SU-DHL-6 (cell line): Measurements from ENCODE around the gene SOX6.

ENCODE experiments used
- EZH2phosphoT487 ChIP-seq: fragments of 200-600 bp; sonication (generic), shearing (Covaris generic); conservative IDR thresholded peaks from 2 replicates; pipeline ENCODE4 v1.6.1; 2018; ENCODE audit warnings: mild to moderate bottlenecking, antibody characterized with exemption, low read length, moderate library complexity, mixed read lengths
- TF ChIP-seq, protein P1 (sequence below): fragments of 200-600 bp; sonication (generic); IDR thresholded peaks from one replicate; pipeline ENCODE4 v1.5.1; 2017; ENCODE audit warnings: antibody characterized with exemption, mild to moderate bottlenecking, low read length, moderate library complexity; ENCODE audit not compliant: insufficient read depth, poor library complexity, severe bottlenecking

DNA sequence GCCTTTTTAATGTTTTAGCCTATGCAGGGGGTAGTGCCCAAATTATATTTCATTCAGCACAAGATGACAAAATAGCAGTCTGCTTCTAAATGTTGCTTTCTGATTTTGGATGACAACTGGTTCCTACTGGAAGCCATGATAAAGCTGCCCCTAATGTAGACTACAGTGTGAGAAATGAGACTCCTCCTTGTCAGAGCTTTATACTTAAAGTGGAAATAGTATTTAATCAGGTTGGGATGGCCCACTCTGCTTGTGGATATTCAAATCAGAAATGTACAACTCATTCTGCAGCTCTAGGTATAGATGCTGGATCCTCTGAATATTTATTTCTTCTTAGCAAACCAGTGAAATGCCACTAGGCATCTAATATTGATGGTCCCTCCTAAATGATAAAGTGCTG is 171.3 kb downstream of the SOX6 start:
- TF ChIP-seq, protein P1, sequence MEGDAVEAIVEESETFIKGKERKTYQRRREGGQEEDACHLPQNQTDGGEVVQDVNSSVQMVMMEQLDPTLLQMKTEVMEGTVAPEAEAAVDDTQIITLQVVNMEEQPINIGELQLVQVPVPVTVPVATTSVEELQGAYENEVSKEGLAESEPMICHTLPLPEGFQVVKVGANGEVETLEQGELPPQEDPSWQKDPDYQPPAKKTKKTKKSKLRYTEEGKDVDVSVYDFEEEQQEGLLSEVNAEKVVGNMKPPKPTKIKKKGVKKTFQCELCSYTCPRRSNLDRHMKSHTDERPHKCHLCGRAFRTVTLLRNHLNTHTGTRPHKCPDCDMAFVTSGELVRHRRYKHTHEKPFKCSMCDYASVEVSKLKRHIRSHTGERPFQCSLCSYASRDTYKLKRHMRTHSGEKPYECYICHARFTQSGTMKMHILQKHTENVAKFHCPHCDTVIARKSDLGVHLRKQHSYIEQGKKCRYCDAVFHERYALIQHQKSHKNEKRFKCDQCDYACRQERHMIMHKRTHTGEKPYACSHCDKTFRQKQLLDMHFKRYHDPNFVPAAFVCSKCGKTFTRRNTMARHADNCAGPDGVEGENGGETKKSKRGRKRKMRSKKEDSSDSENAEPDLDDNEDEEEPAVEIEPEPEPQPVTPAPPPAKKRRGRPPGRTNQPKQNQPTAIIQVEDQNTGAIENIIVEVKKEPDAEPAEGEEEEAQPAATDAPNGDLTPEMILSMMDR, result no peak
- no peak for TF ChIP-seq EZH2phosphoT487
